ENCODE results near the gene REPS2. TPM values are rescaled to one million over a fixed set of nuclear protein-coding genes. Genes with fewer than 3 reads are reported as not detected.

REPS2 gene
- total RNA-seq, 2 experiments from 2014 or later: not detected

- Mint-ChIP-seq H3K9me3 (no peaks in the 10 kb centered on the region), H3K4me3 (no peak overlapping the region), H3K36me3 (ENCODE audit: low read depth) (no peaks in the 10 kb centered on the region), H3K27me3 (no peaks in the 10 kb centered on the region), H3K27ac (no peak overlapping the region), H3K4me1 (ENCODE audit: low read depth) (no peaks in the 10 kb centered on the region)
- ChIA-PET POLR2A (no interaction called here), CTCF (no interaction called here)
- no peak for TF ChIP-seq CTCF (IDR thresholded peaks at IDR 0.05)
- no peak for DNase-seq
- no peak for ATAC-seq
- intact Hi-C loops (cut with micrococcal nuclease): no loop called here
These were observed 44.4 kb downstream of the REPS2 start for GRCh38 chrX:16990839-16991238.

GRCh38 chrX:16992445-16992844 is 46.0 kb downstream of the REPS2 start:
- intact Hi-C loops (cut with micrococcal nuclease): no loop called here
- no peaks in the 10 kb centered on the region for H3K9me3 Mint-ChIP-seq
- TF ChIP-seq CTCF (IDR thresholded peaks at IDR 0.05): no peak
- CTCF ChIA-PET: no interaction called here
- H3K4me3 Mint-ChIP-seq: no peak overlapping the region
- ATAC-seq (no peak), DNase-seq (no peak)
- H3K27me3 Mint-ChIP-seq: no peaks in the 10 kb centered on the region
- POLR2A ChIA-PET: no interaction called here
- H3K36me3 Mint-ChIP-seq (ENCODE audit: low read depth): no peaks in the 10 kb centered on the region
- no peaks in the 10 kb centered on the region for H3K4me1 Mint-ChIP-seq (ENCODE audit: low read depth)
- H3K27ac Mint-ChIP-seq: no peak overlapping the region

- intact Hi-C loops (cut with micrococcal nuclease): no loop called here
- no peaks in the 10 kb centered on the region for H3K36me3 Mint-ChIP-seq (ENCODE audit: low read depth)
- H3K4me1 Mint-ChIP-seq (ENCODE audit: low read depth): no peaks in the 10 kb centered on the region
- H3K27me3 Mint-ChIP-seq: no peaks in the 10 kb centered on the region
- no peak overlapping the region for H3K4me3 Mint-ChIP-seq
- no peaks in the 10 kb centered on the region for H3K9me3 Mint-ChIP-seq
- ATAC-seq: no peak
- ChIA-PET CTCF (no interaction called here), POLR2A (no interaction called here)
- no peak for TF ChIP-seq CTCF (IDR thresholded peaks at IDR 0.05)
- DNase-seq: no peak
- H3K27ac Mint-ChIP-seq: no peak overlapping the region
These were observed 46.5 kb downstream of the REPS2 start for GRCh38 chrX:16992951-16993350.

GRCh38 chrX:16993791-16994318 is 47.4 kb downstream of the REPS2 start:
- H3K36me3 Mint-ChIP-seq (ENCODE audit: low read depth): no peaks in the 10 kb centered on the region
- no peak for TF ChIP-seq CTCF (IDR thresholded peaks at IDR 0.05)
- H3K9me3 Mint-ChIP-seq: no peaks in the 10 kb centered on the region
- CTCF ChIA-PET: no interaction called here
- intact Hi-C loops (cut with micrococcal nuclease): no loop called here
- H3K27ac Mint-ChIP-seq: no peak overlapping the region
- no peak for ATAC-seq
- H3K27me3 Mint-ChIP-seq: no peaks in the 10 kb centered on the region
- H3K4me1 Mint-ChIP-seq (ENCODE audit: low read depth): no peaks in the 10 kb centered on the region
- POLR2A ChIA-PET: no interaction called here
- H3K4me3 Mint-ChIP-seq: no peak overlapping the region
- no peak for DNase-seq

- Mint-ChIP-seq H3K9me3 (no peaks in the 10 kb centered on the region), H3K4me3 (no peak overlapping the region), H3K4me1 (ENCODE audit: low read depth) (no peaks in the 10 kb centered on the region), H3K27ac (no peak overlapping the region), H3K36me3 (ENCODE audit: low read depth) (no peaks in the 10 kb centered on the region), H3K27me3 (no peaks in the 10 kb centered on the region)
- intact Hi-C loops (cut with micrococcal nuclease): no loop called here
- TF ChIP-seq CTCF (IDR thresholded peaks at IDR 0.05): no peak
- POLR2A ChIA-PET: no interaction called here
- no peak for DNase-seq
- no peak for ATAC-seq
- CTCF ChIA-PET: interaction anchor here (1.4 kb wide), 1 partner anchor 52 kb away, joined by 3 read pairs; no protein-coding TSS in a partner anchor
These were observed 48.3 kb downstream of the REPS2 start for GRCh38 chrX:16994736-16995135.

All from activated CD8-positive, alpha-beta T cell treated with anti-CD3 and anti-CD28 coated beads for 36 hours (primary cell).